ENCODE measurements around the gene SYT17.

Gene SYT17

DNA sequence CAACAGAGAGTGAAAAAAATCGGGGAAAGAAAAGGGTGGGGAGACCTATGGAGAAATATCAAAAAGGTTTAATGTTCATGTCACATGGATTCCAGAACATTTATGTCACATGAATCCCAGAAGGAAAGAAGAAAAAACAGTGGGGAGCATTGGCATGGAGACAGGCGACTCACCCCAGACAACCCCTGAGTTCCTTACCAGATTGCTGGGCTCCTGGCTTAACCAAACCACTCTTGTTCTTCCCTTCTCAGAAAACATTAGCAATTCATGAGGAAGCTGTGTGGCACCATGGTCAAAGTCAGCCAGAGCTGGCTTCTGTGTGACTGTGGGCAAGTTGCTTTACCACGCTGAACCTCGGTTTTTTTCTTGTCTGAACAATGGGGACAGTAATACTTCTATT is 67.8 kb downstream of the SYT17 start:
- Histone ChIP-seq H3K9me3 (ENCODE audit: control insufficient read depth, insufficient read depth, low read depth, low read length) (peaks cover 5% of the 10 kb centered on the region), H3K4me1 (ENCODE audit: control insufficient read depth, insufficient read depth, low read length) (no peaks in the 10 kb centered on the region), H3K36me3 (ENCODE audit: control insufficient read depth in 2 of 2, insufficient read depth in 1 of 2, low read length in 2 of 2) (no peaks in the 10 kb centered on the region), H3K27ac (ENCODE audit: extremely low read depth, low read depth, low read length) (no peak overlapping the region), H3K4me3 (ENCODE audit: low read depth, low read length) (no peak overlapping the region)
- POLR2A ChIA-PET: no interaction called here
- CTCF ChIA-PET: interaction anchor here (1.0 kb wide), 1 partner anchor 13 kb away, joined by 4 read pairs; no protein-coding TSS in a partner anchor
- TF ChIP-seq SETDB1 (IDR thresholded peaks at IDR 0.05; ENCODE audit: insufficient read length, low read length): peak; percentile 45
- no peak for TF ChIP-seq EGR2 (tag by site-specific recombination; IDR thresholded peaks at IDR 0.05; ENCODE audit: low read depth)
- TF ChIP-seq ZBTB8A (tag by site-specific recombination; IDR thresholded peaks at IDR 0.05): no peak
- no peak for TF ChIP-seq GLI2 (tag by site-specific recombination; IDR thresholded peaks at IDR 0.05; ENCODE audit: borderline replicate concordance, low read depth)
- no peak for TF ChIP-seq MZF1 (tag by site-specific recombination; IDR thresholded peaks at IDR 0.05; ENCODE audit: borderline replicate concordance)
- no peak for TF ChIP-seq ZNF16 (tag by site-specific recombination; IDR thresholded peaks at IDR 0.05; ENCODE audit: low read depth)
- no peak for TF ChIP-seq ZNF830 (tag by site-specific recombination; IDR thresholded peaks at IDR 0.05; ENCODE audit: low read depth)
- no peak for TF ChIP-seq PRDM10 (tag by site-specific recombination; IDR thresholded peaks at IDR 0.05)
- TF ChIP-seq, protein P1, sequence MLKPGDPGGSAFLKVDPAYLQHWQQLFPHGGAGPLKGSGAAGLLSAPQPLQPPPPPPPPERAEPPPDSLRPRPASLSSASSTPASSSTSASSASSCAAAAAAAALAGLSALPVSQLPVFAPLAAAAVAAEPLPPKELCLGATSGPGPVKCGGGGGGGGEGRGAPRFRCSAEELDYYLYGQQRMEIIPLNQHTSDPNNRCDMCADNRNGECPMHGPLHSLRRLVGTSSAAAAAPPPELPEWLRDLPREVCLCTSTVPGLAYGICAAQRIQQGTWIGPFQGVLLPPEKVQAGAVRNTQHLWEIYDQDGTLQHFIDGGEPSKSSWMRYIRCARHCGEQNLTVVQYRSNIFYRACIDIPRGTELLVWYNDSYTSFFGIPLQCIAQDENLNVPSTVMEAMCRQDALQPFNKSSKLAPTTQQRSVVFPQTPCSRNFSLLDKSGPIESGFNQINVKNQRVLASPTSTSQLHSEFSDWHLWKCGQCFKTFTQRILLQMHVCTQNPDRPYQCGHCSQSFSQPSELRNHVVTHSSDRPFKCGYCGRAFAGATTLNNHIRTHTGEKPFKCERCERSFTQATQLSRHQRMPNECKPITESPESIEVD (tag by site-specific recombination; IDR thresholded peaks at IDR 0.05): no peak
- 0 out of 2 replicates have a peak, but pooled peaks have one; percentile 0 for TF ChIP-seq ZNF580 (tag by site-specific recombination; IDR thresholded peaks at IDR 0.05)

DNA sequence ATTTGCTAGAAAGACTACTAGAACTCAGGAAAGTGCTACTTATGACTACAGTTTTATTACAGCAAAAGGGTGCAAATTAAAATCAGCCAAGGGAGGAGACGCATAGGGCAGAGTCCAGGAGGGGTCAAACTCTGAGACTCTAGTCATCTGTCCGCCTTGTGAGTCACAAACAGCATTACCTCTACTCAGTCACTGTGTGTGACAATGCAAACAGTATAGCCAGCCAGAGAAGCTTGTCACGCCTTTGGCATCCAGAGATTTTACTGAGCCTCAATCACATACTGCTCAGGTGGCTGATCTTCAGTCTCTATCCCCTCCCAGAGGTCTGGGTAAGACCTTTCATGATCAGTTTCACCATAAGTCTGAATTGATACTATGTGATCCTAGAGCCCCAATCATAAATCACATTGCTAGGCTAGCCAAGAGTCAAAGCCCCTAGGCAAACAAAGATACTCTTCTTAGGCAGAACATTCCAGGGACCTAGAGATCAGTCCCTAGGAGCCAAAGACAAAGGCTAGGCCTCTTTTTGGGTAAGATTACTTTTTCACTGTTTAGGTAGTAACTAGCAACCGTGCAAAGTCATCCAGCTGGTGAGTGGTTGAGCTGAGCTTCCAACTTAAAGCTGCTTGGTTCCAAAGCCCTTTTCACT is 68.6 kb downstream of the SYT17 start:
- Histone ChIP-seq H3K36me3 (ENCODE audit: control insufficient read depth in 2 of 2, insufficient read depth in 1 of 2, low read length in 2 of 2) (no peaks in the 10 kb centered on the region), H3K9me3 (ENCODE audit: control insufficient read depth, insufficient read depth, low read depth, low read length) (peaks cover 5% of the 10 kb centered on the region), H3K4me3 (ENCODE audit: low read depth, low read length) (no peak overlapping the region), H3K27ac (ENCODE audit: extremely low read depth, low read depth, low read length) (no peak overlapping the region), H3K4me1 (ENCODE audit: control insufficient read depth, insufficient read depth, low read length) (no peaks in the 10 kb centered on the region)
- ChIA-PET CTCF (interaction anchor here (1.0 kb wide), 1 partner anchor 13 kb away, joined by 4 read pairs; no protein-coding TSS in a partner anchor), POLR2A (no interaction called here)
- TF ChIP-seq ZNF596 (tag by site-specific recombination; IDR thresholded peaks at IDR 0.05): no peak
- TF ChIP-seq HIC1 (tag by site-specific recombination; IDR thresholded peaks at IDR 0.05): no peak
- TF ChIP-seq ZNF155 (tag by site-specific recombination; IDR thresholded peaks at IDR 0.05): no peak
- TF ChIP-seq ZBTB17 (tag by site-specific recombination; IDR thresholded peaks at IDR 0.05): no peak
- TF ChIP-seq, protein P1 (tag by site-specific recombination; IDR thresholded peaks at IDR 0.05): no peak
- no peak for TF ChIP-seq ZNF16 (tag by site-specific recombination; IDR thresholded peaks at IDR 0.05; ENCODE audit: low read depth)
- no peak for TF ChIP-seq HOXD13 (CRISPR knock-in tag; IDR thresholded peaks at IDR 0.05; ENCODE audit: borderline replicate concordance)
- TF ChIP-seq, protein P2, sequence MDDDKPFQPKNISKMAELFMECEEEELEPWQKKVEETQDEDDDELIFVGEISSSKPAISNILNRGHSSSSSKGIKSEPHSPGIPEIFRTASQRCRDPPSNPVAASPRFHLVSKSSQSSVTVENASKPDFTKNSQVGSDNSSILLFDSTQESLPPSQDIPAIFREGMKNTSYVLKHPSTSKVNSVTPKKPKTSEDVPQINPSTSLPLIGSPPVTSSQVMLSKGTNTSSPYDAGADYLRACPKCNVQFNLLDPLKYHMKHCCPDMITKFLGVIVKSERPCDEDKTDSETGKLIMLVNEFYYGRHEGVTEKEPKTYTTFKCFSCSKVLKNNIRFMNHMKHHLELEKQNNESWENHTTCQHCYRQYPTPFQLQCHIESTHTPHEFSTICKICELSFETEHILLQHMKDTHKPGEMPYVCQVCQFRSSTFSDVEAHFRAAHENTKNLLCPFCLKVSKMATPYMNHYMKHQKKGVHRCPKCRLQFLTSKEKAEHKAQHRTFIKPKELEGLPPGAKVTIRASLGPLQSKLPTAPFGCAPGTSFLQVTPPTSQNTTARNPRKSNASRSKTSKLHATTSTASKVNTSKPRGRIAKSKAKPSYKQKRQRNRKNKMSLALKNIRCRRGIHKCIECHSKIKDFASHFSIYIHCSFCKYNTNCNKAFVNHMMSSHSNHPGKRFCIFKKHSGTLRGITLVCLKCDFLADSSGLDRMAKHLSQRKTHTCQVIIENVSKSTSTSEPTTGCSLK (tag by site-specific recombination; IDR thresholded peaks at IDR 0.05): no peak
- no peak for TF ChIP-seq ZFP37 (tag by site-specific recombination; IDR thresholded peaks at IDR 0.05)
- TF ChIP-seq OVOL3 (tag by site-specific recombination; IDR thresholded peaks at IDR 0.05): no peak
- TF ChIP-seq MYNN (tag by site-specific recombination; IDR thresholded peaks at IDR 0.05; ENCODE audit: borderline replicate concordance): no peak
- no peak for TF ChIP-seq ZNF660 (tag by site-specific recombination; IDR thresholded peaks at IDR 0.05)
- no peak for TF ChIP-seq REPIN1 (tag by site-specific recombination; IDR thresholded peaks at IDR 0.05; ENCODE audit: low read depth)
- TF ChIP-seq ZNF211 (tag by site-specific recombination; IDR thresholded peaks at IDR 0.05; ENCODE audit: low read depth): no peak
